Measurements from ENCODE around the gene UBASH3A. TPM values are rescaled to one million over a fixed set of nuclear protein-coding genes. Genes with fewer than 3 reads are reported as not detected.

UBASH3A gene
- polyA plus RNA-seq, 4 donors: 0.06 TPM; not detected in 2

DNA sequence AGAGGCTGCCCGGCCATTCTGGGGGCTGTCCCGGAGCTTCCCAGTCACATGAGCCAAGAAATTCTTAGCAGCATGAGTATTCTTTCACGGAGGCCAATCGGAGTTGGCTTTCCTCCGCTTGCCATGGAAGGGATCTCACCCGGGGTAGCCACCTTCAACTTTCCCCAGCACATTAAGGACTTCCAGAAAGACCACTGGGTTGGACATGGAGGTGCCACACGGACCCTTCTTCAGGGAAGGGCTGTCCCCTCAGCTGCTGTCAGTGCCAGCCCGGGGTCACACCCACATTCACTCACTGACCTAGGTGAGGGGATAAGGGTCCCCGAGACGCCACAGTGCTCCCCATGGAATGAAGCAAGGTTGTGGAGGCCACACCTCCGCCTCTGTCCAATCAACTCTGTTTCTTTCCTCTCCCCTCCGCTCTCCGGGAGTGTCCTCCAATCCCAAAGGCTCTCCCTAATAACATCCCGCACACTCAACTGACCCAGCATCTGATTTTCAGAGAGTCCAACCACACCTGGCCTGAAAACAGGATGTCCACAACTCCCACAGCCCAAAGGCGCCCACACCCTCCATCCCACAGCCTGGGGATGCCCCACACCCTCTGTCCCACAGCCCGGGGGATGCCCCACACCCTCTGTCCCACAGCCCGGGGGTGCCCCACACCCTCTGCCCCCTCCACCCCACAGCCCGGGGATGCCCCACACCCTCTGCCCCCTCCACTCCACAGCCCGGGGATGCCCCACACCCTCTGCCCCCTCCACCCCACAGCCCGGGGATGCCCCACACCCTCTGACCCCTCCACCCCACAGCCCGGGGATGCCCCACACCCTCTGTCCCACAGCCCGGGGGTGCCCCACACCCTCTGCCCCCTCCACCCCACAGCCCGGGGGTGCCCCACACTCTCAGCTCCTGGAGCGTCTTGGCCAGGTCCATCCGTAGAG lies 73.0 kb downstream of the UBASH3A start:
- no peak for DNase-seq (ENCODE audit: low read depth in 4 of 4, low spot score in 2 of 4)

DNA sequence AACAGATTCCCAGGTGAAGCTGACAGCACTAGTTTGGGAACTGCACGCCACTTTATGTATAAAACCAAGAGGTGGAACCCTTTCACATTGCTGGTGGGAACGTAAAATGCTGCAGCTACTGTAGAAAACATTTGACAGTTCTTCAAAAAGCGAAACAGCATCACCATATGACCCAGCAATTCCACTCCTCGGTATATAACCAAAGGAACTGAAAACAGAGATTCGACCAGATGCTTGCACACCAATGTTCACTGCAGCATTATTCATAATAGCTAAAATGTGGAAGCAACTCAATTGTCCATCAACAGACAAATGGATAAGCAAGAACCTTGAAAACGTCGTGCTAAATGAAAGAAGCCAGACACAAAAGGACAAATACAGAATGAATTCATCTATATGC lies 74.8 kb downstream of the UBASH3A start:
- no peak for DNase-seq (ENCODE audit: low read depth in 4 of 4, low spot score in 2 of 4)

DNA sequence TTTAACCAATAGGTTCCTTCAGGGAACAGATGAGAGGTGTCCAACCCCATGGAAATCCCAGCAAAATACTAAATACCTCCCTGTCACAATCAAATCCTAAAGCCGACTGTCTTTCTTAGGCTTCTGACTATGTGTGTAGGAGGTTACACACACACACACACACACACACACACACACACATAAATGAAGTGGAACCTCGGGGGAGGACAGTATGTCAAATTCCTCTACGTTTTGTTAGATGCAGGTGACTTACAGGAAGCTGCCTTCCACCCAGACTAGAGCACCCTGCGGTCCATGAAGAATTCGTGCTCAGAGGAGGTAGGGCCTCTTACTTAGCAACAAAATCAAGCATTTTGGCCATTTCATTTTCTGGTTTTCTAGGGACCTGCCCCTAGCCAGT lies 75.9 kb downstream of the UBASH3A start:
- DNase-seq (ENCODE audit: low read depth in 4 of 4, low spot score in 2 of 4): no peak

DNA sequence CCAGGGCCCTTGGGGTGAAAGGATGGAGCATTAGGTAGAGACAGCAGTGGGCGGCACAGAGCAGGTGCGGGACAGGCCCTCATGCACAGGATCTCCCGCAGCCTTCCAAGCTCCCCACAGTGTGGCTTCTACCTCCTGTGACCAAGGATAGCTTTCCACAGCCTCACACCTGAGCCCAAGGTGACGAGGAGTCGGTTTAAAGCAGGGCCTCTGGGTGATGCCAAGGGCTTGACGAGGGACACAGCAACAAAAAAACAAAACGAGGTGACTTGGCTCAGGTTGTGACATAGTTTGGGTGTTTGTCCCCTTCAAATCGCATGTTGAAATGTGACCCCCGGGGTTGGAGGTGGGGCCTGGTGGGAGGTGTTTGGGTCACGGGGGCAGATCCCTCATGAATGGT lies 77.0 kb downstream of the UBASH3A start:
- no peak for DNase-seq (ENCODE audit: low read depth in 4 of 4, low spot score in 2 of 4)

DNA sequence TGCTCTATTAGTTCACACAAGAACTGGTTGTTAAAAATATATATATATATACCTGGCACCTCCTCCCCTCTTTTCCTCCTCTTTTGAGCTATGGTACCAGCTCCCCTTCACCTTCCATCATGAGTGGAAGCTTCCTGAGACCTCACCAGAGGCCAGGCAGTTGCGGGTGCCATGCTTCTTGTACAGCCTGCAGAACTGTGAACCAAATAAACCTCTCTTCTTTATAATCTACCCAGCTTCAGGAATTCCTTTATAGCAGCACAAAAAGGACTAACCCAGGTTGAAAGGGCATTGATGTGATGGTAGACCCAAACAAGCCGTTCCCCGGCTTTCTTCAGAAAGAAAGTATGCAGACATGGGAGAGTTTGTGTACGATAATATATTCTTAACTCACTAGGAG lies 77.5 kb downstream of the UBASH3A start:
- no peak for DNase-seq (ENCODE audit: low read depth in 4 of 4, low spot score in 2 of 4)

DNA sequence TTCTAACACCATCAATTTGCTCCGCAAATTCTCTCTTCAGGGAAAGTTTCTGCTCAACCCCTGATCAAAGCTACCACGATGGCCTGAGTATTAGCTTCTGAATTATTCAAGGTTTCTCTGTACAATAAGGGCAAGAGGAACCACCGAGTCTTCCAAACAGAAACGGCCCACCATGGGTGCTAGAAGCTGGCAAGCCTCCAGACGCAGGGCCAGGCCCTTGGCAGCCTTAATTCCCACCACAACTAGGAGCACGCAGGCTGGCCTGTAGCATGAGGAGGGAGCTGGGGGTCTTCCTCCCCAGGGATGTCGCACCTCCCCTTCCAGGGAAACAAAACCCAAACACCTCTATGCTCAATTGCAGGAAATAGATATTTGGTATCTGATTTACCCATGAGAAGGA lies 81.3 kb downstream of the UBASH3A start:
- no peak for DNase-seq (ENCODE audit: low read depth in 4 of 4, low spot score in 2 of 4)

DNA sequence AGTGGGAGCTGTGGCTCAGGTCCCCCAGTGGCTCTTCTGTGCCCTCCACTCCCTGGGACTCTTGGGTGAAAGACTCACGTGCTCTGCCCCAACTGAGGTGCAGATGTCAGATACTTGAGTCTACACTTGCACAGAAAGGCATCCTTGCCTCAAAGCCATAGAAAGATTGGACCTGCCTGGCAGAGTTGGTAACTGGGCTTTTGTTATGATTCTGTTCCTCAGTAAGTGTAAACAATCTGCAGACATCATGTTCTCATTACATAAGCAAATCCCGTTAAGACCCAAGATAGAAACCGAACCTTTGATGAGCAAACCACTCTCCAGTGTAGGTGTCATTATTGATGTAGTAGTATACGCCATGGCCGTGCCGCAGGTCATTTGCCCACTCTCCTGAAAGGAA lies 82.4 kb downstream of the UBASH3A start:
- no peak for DNase-seq (ENCODE audit: low read depth in 4 of 4, low spot score in 2 of 4)

DNA sequence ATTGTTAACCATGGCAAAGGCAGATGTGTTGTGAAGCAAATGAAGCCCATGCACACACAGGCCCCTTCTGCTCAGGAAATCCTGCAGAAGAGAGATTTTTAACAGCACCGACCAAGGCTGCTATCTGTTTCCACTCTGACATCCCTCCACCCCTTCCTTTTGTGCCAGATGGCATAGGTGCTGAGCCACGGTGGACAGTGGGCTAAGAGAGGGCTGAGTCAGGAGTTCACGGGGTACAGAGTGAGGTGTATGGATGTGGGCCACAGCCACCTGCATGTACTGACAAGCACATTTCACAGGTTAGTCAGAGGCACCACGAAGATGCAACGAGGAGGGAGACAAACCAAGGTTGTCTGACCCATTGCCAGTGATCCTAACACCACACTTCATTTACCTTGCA lies 82.8 kb downstream of the UBASH3A start:
- no peak for DNase-seq (ENCODE audit: low read depth in 4 of 4, low spot score in 2 of 4)

DNA sequence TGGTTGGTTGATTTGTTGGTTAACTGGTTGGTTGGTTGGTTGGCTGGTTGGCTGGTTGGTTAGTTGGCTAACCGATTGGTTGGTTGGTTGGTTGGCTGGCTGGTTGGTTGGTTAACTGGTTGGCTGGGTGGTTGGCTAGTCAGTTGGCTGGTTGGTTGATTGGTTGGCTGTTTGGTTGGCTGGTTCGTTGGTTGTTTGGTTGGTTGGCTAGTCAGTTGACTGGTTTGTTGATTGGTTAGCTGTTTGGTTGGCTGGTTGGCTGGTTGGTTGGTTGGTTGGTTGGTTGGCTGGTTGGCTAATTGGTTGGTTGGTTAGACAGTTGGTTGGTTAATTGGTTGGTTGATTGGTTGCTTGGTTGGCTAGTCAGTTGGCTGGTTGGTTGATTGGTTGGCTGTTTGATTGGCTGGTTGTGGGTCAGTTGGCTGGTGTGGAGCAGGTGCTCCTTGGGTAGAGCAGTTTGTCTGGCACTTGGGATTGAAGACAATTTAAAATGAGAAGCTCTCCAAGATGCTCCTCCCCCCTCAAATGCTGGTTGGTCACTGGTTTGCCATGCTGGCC lies 85.4 kb downstream of the UBASH3A start:
- DNase-seq (ENCODE audit: low read depth in 4 of 4, low spot score in 2 of 4): no peak

DNA sequence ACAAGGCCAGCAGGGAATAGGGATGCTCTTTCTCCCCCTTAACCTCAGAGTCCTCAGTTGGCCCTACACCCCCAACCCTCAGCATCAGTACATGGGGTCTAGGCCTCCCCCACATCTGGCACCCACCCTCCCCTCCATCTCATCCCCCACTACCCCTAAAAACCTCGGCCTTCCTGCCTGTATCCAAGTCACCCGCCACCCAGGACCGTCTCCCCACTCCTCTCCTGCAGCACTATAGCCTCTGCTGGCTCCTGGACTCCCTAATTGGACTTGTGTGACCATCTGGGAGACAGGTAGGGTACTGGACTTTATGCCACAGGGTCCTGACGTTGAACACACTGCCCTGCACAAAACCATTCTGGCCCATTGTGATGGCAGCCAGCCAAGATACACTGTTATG lies 86.3 kb downstream of the UBASH3A start:
- no peak for DNase-seq (ENCODE audit: low read depth in 4 of 4, low spot score in 2 of 4)

DNA sequence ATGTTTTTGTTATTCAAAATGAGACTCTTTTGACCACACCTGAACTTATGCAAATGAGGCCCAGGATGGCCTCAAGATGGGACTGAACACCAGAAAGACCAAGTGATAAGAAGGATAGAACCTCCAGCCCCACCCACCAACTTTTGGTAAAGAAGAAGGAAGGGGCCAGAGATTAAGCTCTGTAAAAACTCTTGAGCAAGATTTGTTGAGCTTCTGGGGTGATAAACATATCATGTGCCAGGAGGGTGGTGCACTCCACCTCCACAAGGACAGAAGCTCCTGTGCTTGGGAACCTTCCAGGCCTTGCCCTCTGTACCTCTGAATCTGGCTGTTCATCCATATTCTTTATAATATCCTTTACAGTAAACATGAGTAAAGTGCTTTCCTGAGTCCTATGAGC lies 87.0 kb downstream of the UBASH3A start:
- no peak for DNase-seq (ENCODE audit: low read depth in 4 of 4, low spot score in 2 of 4)

DNA sequence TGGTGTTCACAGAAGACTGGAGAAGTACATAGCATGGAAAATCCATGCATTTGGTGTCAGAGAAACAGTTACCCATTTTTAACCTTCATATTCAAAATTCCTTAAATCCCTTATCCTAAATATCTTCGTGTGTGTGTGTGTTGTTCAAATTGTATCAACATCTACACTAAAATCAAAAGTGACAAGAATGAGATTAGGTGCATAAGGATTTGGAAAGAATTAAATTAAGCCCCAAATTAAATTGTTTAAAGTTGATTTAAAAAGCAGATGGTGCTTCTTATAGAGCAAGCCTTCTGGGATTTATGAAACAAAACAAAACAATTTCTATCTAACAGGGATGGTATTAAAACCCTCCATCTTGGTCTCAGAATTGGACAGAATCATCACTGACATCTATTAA lies 87.6 kb downstream of the UBASH3A start:
- DNase-seq (ENCODE audit: low read depth in 4 of 4, low spot score in 2 of 4): no peak

DNA sequence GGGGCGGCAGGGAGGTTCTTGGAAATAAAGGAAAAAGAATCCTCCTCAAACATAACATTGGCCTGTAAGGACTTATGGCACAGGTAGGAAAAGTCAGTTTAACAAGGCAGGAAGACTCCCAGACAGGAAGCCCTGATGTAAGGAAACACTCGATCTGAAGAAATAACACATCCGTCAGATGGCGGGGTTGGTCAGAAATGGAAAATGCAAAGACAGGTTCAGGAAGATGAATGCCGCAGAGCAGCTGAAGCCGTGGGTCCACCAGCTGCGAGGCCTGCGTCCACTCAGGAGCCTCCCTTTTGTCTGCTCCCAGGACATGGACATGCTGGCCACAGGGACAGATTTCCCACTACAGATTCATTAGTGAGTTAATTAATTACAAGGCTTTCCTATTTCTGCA lies 88.5 kb downstream of the UBASH3A start:
- no peak for DNase-seq (ENCODE audit: low read depth in 4 of 4, low spot score in 2 of 4)

DNA sequence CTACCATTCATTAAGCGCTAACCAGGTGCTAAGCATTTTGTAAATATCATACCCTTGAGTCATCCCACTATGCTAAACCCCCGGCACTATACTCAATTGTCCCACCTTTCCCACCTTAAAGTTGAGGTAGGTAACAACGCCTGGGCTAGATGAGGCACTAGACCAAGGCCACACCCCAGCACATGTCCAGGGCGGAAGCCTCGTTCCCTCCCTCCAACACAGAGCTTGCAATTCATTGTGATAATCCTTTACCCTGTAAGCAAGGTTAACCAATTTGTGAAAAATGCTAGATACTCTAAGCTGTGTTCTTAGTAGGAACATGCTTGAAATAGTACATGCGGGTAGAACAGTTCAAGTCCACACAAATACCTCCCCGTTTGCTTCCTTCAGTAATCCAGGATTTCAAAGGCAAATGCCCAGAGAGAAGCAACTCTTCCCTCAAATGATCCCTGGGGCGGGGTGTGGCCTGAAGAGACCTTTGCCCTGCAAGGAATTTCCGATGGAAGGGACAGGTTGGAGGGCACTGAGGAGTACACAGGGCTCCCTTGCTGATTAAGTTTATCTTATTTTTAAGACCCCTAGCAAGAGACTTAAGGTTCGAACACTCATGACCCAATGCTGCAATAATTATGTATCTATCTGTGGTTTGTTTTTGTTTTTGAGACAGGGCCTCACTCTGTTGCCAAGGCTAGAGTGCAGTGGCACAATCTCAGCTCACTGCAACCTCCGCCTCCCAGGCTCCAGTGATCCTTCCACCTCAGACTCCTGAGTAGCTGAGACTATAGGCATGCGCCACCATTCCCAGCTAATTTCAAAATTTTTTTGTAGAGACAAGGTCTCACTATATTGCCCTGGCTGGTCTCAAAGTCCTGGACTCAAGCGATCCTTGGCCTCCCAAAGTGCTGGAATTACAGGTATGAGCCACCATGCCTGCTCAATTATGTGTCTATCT lies 89.7 kb downstream of the UBASH3A start:
- DNase-seq (ENCODE audit: low read depth in 4 of 4, low spot score in 2 of 4): no peak

DNA sequence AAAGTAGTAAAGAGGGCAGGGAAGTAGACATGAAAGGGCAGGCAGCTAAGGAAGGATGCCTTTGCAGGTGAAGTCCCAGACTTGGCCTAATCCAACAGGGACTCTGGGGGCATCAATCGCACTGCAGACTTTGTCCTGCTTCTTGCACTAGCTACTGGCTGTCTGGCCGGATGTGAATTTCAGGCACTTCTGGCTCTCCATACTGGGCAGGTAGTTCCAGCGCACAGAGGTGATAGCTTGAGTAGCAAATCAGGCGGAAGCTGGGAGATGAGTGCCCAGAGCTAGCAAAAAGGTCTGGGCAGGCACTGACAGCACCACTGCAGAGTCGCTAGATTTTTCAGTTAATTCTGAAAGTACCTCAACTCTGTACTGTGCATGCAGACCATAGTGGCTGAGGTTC lies 91.3 kb downstream of the UBASH3A start:
- no peak for DNase-seq (ENCODE audit: low read depth in 4 of 4, low spot score in 2 of 4)

DNA sequence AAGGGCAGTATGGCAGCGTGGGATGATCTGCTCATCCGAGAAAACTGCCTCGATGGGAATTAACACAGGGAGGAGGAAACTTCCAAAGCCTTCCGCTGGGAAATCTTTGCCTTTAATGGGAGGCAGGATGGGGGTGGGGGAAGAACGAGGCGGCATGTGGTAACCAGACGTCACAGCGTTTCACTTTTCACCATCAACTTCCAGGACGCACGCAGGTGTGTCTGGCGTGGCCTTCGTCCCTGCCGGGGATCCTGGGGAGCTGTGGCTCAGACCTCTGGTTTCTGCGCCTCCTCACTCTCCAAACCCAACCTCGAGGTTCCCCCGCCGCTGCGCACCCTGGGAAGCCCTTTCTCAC lies 92.0 kb downstream of the UBASH3A start:
- no peak for DNase-seq (ENCODE audit: low read depth in 4 of 4, low spot score in 2 of 4)

DNA sequence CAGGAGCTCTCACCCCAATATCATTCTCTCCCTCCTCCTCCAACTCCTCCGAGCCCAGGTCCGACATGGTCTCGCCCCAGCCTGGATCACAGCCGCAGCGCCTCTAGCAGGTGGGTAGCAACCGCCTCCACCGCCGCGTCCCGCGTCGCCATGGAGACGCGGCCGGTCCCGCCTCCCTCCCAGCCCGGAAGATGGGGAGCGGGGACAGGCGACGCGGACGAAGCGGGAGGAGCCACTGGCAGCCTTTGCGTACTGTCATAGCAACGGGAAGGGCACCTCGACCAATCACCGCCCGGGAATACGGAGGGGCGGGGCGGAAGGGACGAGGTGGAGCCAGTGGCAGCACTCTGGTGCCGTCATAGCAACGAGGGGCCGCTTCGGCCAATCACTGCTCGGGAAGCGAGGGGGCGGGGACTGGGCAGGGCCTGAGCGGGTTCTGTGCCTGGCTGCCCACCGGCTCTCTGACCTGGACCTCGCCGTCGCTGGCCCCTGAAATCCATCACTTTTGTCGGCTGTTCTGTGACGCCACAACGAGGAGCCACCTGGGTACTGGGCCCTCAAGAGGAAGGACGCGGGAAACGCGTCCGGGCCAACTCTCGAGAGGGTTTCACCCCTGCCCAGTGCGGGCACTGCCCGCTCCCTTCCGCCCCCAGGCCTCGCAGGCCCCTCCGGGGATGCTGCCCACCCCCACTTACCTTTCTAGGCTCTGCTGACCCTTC lies 92.6 kb downstream of the UBASH3A start, which contains the start of gene RSPH1:
Gene RSPH1, minus strand, starts transcription at position 105 of the 719 bp plus-strand sequence. Its CDS starts 38 bp downstream, at position 67.
- DNase-seq (ENCODE audit: low read depth in 4 of 4, low spot score in 2 of 4): peak; percentile 88 to 98 (median 95)

DNA sequence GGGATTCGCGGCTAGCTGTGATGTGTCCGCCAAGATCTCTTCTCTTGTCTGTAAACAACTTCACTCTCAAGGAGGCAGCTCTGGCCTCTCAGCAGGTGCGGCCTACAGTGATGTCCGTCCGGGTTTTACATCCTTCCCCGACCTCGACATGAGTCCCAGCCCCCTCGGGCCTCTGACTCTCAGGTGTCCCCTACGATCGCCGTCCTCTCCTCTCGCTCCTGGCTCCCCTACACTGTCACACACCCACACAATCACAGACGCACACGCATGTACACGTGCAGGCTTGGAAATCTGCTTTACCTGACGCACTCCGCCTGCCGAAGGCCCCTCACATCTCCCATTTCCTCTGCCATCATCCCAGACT lies 93.1 kb downstream of the UBASH3A start:
- no peak for DNase-seq (ENCODE audit: low read depth in 4 of 4, low spot score in 2 of 4)
